ENCODE measurements around the gene EXOC3L1. TPM values are rescaled to one million over a fixed set of nuclear protein-coding genes. Genes with fewer than 3 reads are reported as not detected.

EXOC3L1 gene
- total RNA-seq, 1 experiment from 2014 or later: 0.61 TPM

DNA sequence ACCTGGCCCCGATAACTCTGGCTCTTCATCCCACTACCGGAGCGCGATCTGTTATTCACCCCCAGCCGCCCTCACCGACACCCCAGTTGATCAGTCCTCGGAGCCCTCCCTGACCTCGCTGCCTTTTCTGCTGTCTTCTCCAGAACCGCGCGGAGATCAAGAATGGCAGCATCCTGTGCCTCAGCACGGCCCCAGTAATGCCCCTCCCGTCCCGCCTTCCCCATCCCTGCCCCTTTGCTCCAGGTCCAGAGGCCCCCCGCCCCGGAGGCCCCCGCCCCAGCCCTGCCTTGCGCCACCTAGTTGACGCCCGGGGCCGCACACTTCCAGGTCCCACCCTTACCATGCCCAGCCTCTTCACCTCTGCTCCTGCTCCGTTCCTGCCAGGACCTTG, 9.9 kb upstream of the EXOC3L1 start:
- no peaks in the 10 kb centered on the region for H3K9me3 Mint-ChIP-seq (ENCODE audit: unreplicated experiment)
- H3K4me3 Mint-ChIP-seq (ENCODE audit: unreplicated experiment): peak overlapping the region; percentile 84
- Histone ChIP-seq H3K4me1 (peaks cover 27% of the 10 kb centered on the region), H3K27me3 (replicated peaks; ENCODE audit: control insufficient read depth, insufficient read depth, low read length) (no peaks in the 10 kb centered on the region), H3K36me3 (ENCODE audit: control insufficient read depth, insufficient read depth, low read length) (peaks cover 8% of the 10 kb centered on the region), H3K9me3 (no peaks in the 10 kb centered on the region), H3K4me3 (ENCODE audit: low read depth, low read length) (peak overlapping the region; percentile 95)
- no peaks in the 10 kb centered on the region for H3K27me3 Mint-ChIP-seq (ENCODE audit: insufficient read depth, unreplicated experiment)
- H3K36me3 Mint-ChIP-seq (ENCODE audit: insufficient read depth, unreplicated experiment): peaks cover 59% of the 10 kb centered on the region
- intact Hi-C loops (cut with micrococcal nuclease; ENCODE audit: unreplicated experiment): loop anchor here (1.0 to 2.0 kb wide), 2 partner anchors 15 to 27 kb away; partner anchors contain the start of gene TMEM208
- CTCF ChIA-PET: interaction anchor here (0.6 to 2.7 kb wide), 4 partner anchors 28 to 1509 kb away, joined by 3 to 24 read pairs (median 6); partner anchors contain the start of genes FHOD1, SLC9A5 and TMEM208
- TF ChIP-seq, protein P1, sequence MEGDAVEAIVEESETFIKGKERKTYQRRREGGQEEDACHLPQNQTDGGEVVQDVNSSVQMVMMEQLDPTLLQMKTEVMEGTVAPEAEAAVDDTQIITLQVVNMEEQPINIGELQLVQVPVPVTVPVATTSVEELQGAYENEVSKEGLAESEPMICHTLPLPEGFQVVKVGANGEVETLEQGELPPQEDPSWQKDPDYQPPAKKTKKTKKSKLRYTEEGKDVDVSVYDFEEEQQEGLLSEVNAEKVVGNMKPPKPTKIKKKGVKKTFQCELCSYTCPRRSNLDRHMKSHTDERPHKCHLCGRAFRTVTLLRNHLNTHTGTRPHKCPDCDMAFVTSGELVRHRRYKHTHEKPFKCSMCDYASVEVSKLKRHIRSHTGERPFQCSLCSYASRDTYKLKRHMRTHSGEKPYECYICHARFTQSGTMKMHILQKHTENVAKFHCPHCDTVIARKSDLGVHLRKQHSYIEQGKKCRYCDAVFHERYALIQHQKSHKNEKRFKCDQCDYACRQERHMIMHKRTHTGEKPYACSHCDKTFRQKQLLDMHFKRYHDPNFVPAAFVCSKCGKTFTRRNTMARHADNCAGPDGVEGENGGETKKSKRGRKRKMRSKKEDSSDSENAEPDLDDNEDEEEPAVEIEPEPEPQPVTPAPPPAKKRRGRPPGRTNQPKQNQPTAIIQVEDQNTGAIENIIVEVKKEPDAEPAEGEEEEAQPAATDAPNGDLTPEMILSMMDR (IDR thresholded peaks at IDR 0.05; ENCODE audit: insufficient read depth in 1 of 2, low read depth in 1 of 2, low read length in 1 of 2, severe bottlenecking in 1 of 2, unreplicated experiment in 1 of 2): peak; percentile 52 to 78
- DNase-seq: peak; percentile 71 to 73
- POLR2A ChIA-PET: interaction anchor here (0.9 to 1.4 kb wide), 3 partner anchors 27 to 48 kb away, joined by 3 to 4 read pairs (median 3); partner anchors contain the start of gene TMEM208
- peaks cover 23% of the 10 kb centered on the region for H3K4me1 Mint-ChIP-seq (ENCODE audit: low read depth, unreplicated experiment)
- no TSS peak for BruUV-seq (replicated peaks)
- H3K27ac Mint-ChIP-seq (ENCODE audit: unreplicated experiment): peak overlapping the region; percentile 50

DNA sequence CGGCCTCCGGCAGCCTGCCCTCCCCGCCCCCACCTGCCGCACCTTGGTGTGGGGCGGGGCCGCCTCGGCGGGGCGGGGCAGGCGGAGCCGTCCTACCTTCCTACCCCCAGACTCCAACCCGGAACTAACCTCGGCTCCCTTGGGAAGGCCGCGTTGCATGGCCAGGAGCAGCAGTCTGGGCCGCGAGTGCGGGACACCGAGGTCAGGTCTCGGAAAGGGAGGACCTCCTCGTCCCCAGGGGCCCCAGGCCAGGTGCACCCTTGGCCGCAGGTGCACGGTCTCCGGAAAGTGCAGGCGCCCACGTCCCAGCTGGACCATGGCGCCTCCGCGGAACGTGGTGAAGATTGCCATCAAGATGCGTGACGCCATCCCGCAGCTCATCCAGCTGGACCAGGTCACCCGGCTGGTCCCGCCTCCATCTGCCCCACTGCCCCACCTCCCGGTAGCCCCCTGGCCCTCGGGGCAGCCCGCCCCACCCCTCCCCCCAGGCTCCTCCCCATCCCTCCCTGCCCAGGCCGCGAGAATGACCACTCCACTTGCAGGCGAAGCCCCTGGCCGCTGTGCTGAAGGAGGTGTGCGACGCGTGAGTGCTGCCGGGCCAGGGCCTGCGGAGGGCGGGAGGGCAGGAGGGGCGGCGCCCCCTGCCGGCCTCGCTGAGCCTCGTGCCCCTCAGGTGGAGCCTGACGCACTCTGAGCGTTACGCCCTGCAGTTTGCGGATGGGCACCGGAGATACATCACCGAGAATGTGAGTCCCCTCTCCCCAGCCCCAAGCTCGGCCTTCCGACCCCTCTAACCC, 9.3 kb upstream of the EXOC3L1 start, which contains the start of gene ELMO3:
ELMO3 (plus strand) TSS at position 121 of the 797 bp plus-strand sequence; CDS start at position 317, 196 bp downstream.
- peaks cover 12% of the 10 kb centered on the region for H3K36me3 ChIP-seq (ENCODE audit: control insufficient read depth, insufficient read depth, low read length)
- DNase-seq: peak; percentile 88
- TSS peak; percentile 63 for BruUV-seq (replicated peaks)
- ChIA-PET POLR2A (interaction anchor here (0.8 to 1.4 kb wide), 3 partner anchors 14 to 47 kb away, joined by 3 to 4 read pairs (median 3); partner anchors contain the start of gene TMEM208), CTCF (interaction anchor here (0.6 to 2.7 kb wide), 10 partner anchors 10 to 289 kb away, joined by 3 to 24 read pairs (median 6); partner anchors contain the start of genes ATP6V0D1, FHOD1, NOL3 and SLC9A5)
- TF ChIP-seq, protein P1 (IDR thresholded peaks at IDR 0.05; ENCODE audit: insufficient read depth in 1 of 2, low read depth in 1 of 2, low read length in 1 of 2, severe bottlenecking in 1 of 2, unreplicated experiment in 1 of 2): peak; percentile 74 to 87
- no peaks in the 10 kb centered on the region for H3K27me3 Mint-ChIP-seq (ENCODE audit: insufficient read depth, unreplicated experiment)
- peaks cover 27% of the 10 kb centered on the region for H3K4me1 ChIP-seq
- H3K9me3 ChIP-seq: no peaks in the 10 kb centered on the region
- no peaks in the 10 kb centered on the region for H3K9me3 Mint-ChIP-seq (ENCODE audit: unreplicated experiment)
- H3K27ac Mint-ChIP-seq (ENCODE audit: unreplicated experiment): peak within 1 kb of the TSS; percentile 50
- H3K27me3 ChIP-seq (replicated peaks; ENCODE audit: control insufficient read depth, insufficient read depth, low read length): no peaks in the 10 kb centered on the region
- peak within 1 kb of the TSS; percentile 84 for H3K4me3 Mint-ChIP-seq (ENCODE audit: unreplicated experiment)
- intact Hi-C loops (cut with micrococcal nuclease; ENCODE audit: unreplicated experiment): loop anchor here (1.0 to 2.0 kb wide), 2 partner anchors 14 to 28 kb away; partner anchors contain the start of gene TMEM208
- H3K4me1 Mint-ChIP-seq (ENCODE audit: low read depth, unreplicated experiment): peaks cover 23% of the 10 kb centered on the region
- peak within 1 kb of the TSS; percentile 95 for H3K4me3 ChIP-seq (ENCODE audit: low read depth, low read length)
- H3K36me3 Mint-ChIP-seq (ENCODE audit: insufficient read depth, unreplicated experiment): peaks cover 63% of the 10 kb centered on the region

DNA sequence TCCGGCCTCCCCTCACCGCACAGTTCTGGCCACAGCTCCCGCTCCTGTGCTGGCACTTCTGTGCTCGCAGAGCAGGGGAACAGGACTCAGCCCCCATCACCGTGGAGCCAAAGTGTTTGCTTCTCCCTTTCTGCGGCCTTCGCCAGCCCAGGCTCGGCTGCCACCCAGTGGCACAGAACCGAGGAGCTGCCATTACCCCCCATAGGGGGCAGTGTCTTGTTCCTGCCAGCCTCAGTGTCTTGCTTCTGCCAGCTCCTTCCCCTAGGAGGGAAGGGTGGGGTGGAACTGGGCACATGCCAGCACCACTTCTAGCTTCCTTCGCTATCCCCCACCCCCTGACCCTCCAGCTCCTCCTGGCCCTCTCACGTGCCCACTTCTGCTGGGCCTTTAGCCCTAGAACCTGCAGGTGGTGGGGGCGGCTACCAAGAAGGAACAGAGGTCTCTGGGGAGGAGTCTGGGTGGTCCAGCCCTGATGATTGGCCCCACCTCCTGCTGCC, 8.3 kb upstream of the EXOC3L1 start:
- no peaks in the 10 kb centered on the region for H3K9me3 Mint-ChIP-seq (ENCODE audit: unreplicated experiment)
- ChIA-PET POLR2A (interaction anchor here (0.5 to 1.4 kb wide), 3 partner anchors 13 to 70 kb away, joined by 3 to 4 read pairs (median 3); no protein-coding TSS in a partner anchor), CTCF (interaction anchor here (0.5 to 2.7 kb wide), 11 partner anchors 11 to 288 kb away, joined by 3 to 24 read pairs (median 6); partner anchors contain the start of genes FHOD1, NOL3, SLC9A5 and TMEM208)
- Histone ChIP-seq H3K27me3 (replicated peaks; ENCODE audit: control insufficient read depth, insufficient read depth, low read length) (no peaks in the 10 kb centered on the region), H3K36me3 (ENCODE audit: control insufficient read depth, insufficient read depth, low read length) (peaks cover 15% of the 10 kb centered on the region), H3K4me3 (ENCODE audit: low read depth, low read length) (0 out of 2 replicates have a peak overlapping the region, but pooled peaks have one; percentile 11), H3K4me1 (peaks cover 27% of the 10 kb centered on the region), H3K9me3 (no peaks in the 10 kb centered on the region)
- H3K27me3 Mint-ChIP-seq (ENCODE audit: insufficient read depth, unreplicated experiment): no peaks in the 10 kb centered on the region
- no TSS peak for BruUV-seq (replicated peaks)
- no peak overlapping the region for H3K27ac Mint-ChIP-seq (ENCODE audit: unreplicated experiment)
- peak overlapping the region; percentile 84 for H3K4me3 Mint-ChIP-seq (ENCODE audit: unreplicated experiment)
- peaks cover 23% of the 10 kb centered on the region for H3K4me1 Mint-ChIP-seq (ENCODE audit: low read depth, unreplicated experiment)
- peaks cover 63% of the 10 kb centered on the region for H3K36me3 Mint-ChIP-seq (ENCODE audit: insufficient read depth, unreplicated experiment)
- intact Hi-C loops (cut with micrococcal nuclease; ENCODE audit: unreplicated experiment): loop anchor here (2.0 kb wide), 1 partner anchor 29 kb away; the partner anchor contains the start of gene TMEM208
- TF ChIP-seq, protein P1 (IDR thresholded peaks at IDR 0.05; ENCODE audit: insufficient read depth in 1 of 2, low read depth in 1 of 2, low read length in 1 of 2, severe bottlenecking in 1 of 2, unreplicated experiment in 1 of 2): peak; percentile 40 to 58
- DNase-seq: peak in 1 of 2 experiments; percentile 53

All from Caco-2 (cell line).